ENCODE data around the gene TMEM143.

The TMEM143 gene

GRCh38 chr19:48398375-48399235 lies 34.9 kb upstream of the TMEM143 start:
- DNase-seq (ENCODE audit: low read depth), result no peak
- peak overlapping the region; percentile 50 for H3K4me3 ChIP-seq (ENCODE audit: control insufficient read depth, low read depth, low read length)
- TF ChIP-seq, protein P1, sequence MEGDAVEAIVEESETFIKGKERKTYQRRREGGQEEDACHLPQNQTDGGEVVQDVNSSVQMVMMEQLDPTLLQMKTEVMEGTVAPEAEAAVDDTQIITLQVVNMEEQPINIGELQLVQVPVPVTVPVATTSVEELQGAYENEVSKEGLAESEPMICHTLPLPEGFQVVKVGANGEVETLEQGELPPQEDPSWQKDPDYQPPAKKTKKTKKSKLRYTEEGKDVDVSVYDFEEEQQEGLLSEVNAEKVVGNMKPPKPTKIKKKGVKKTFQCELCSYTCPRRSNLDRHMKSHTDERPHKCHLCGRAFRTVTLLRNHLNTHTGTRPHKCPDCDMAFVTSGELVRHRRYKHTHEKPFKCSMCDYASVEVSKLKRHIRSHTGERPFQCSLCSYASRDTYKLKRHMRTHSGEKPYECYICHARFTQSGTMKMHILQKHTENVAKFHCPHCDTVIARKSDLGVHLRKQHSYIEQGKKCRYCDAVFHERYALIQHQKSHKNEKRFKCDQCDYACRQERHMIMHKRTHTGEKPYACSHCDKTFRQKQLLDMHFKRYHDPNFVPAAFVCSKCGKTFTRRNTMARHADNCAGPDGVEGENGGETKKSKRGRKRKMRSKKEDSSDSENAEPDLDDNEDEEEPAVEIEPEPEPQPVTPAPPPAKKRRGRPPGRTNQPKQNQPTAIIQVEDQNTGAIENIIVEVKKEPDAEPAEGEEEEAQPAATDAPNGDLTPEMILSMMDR (IDR thresholded peaks at IDR 0.05; ENCODE audit: control insufficient read depth, insufficient read depth, low read depth, low read length, missing control alignments), result no peak

- H3K4me3 ChIP-seq (ENCODE audit: control insufficient read depth, low read depth, low read length), result peak overlapping the region; percentile 50
- no peak for DNase-seq (ENCODE audit: low read depth)
- TF ChIP-seq, protein P1 (IDR thresholded peaks at IDR 0.05; ENCODE audit: control insufficient read depth, insufficient read depth, low read depth, low read length, missing control alignments), result no peak
These were observed 34.3 kb upstream of the TMEM143 start for GRCh38 chr19:48398102-48398374.

DNA sequence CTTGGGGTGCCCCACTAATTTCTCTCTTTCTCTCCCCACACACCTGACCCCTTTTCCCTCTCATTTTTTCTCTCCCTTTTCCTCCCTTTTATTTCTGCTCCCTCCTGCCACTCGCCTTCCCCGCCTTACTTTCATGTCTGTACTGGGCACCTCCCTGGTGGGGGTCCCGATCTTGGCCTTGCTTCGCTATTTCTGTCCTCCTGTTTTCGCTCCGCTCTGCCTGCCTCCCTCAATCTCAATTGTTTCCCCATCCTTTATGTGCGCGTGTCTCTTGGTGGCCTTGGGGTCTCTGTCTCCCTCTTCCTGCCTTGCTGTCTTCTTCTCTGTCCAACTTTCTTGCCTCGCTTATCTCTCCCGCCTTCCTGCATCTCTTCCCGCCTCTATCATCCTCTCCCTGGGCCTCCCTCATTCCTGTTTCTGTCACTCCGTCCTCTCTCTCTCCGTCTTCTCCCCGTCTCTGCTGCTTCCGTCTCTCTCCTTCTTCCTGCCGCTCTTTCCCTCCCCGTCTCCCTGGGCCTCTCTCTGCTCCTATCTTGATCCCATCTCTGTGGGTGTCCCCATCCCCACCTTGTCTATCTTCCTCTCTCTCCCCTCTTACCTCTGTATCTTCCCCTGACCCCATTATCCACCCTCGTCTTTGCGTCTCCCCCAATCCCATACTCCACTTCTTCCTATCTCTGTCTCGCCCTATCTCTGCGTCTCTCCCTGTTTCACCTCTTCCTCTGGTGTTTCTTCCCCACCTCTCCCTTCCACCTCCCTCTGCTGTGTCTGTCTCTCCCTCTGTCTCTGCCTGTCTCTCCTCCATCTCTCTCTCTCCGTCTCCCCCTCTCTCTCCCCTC lies 33.7 kb upstream of the TMEM143 start:
- peak overlapping the region; percentile 50 for H3K4me3 ChIP-seq (ENCODE audit: control insufficient read depth, low read depth, low read length)
- TF ChIP-seq, protein P1 (IDR thresholded peaks at IDR 0.05; ENCODE audit: control insufficient read depth, insufficient read depth, low read depth, low read length, missing control alignments), result no peak
- DNase-seq (ENCODE audit: low read depth), result no peak

- TF ChIP-seq, protein P1 (IDR thresholded peaks at IDR 0.05; ENCODE audit: control insufficient read depth, insufficient read depth, low read depth, low read length, missing control alignments), result no peak
- H3K4me3 ChIP-seq (ENCODE audit: control insufficient read depth, low read depth, low read length), result no peak overlapping the region
These were observed 33.1 kb upstream of the TMEM143 start for GRCh38 chr19:48396824-48397176.

GRCh38 chr19:48396016-48396823 lies 32.5 kb upstream of the TMEM143 start:
- TF ChIP-seq, protein P1 (IDR thresholded peaks at IDR 0.05; ENCODE audit: control insufficient read depth, insufficient read depth, low read depth, low read length, missing control alignments), result no peak
- DNase-seq (ENCODE audit: low read depth), result no peak
- no peak overlapping the region for H3K4me3 ChIP-seq (ENCODE audit: control insufficient read depth, low read depth, low read length)

More at GRCh38 chr19:48396824-48397176, 33.1 kb upstream of the TMEM143 start:
- DNase-seq (ENCODE audit: low read depth), result no peak

GRCh38 chr19:48395499-48395898 lies 31.8 kb upstream of the TMEM143 start:
- H3K4me3 ChIP-seq (ENCODE audit: control insufficient read depth, low read depth, low read length), result no peak overlapping the region
- TF ChIP-seq, protein P1 (IDR thresholded peaks at IDR 0.05; ENCODE audit: control insufficient read depth, insufficient read depth, low read depth, low read length, missing control alignments), result no peak

More at GRCh38 chr19:48395499-48395898, 31.8 kb upstream of the TMEM143 start:
- no peak for DNase-seq (ENCODE audit: low read depth)

All from AG09309 (cell line).